IMR-90 (cell line): ENCODE measurements around the gene BDKRB1. TPM values are rescaled to one million over a fixed set of nuclear protein-coding genes. Genes with fewer than 3 reads are reported as not detected.

Source experiments
- ATAC-seq: fragments of 200-7000 bp; cut with Tn5 transposase; 2 replicates; pipeline ENCODE4 v1.9.1; 2020; ENCODE audit warnings: low read depth, mild to moderate bottlenecking, moderate library complexity
- BruUV-seq: library from RNA; stranded (reverse); fragments of 400-500 nt; replicated peaks from 2 replicates; lab custom pipeline; 2021; lab: Mats Ljungman, UMichigan
- CTCF ChIA-PET: fragments of 300-600 bp; formaldehyde crosslinking; extraction: SDS; loops from one replicate; lab custom pipeline; 2021; ENCODE audit warnings: antibody characterized with exemption; lab: Yijun Ruan, JAX
- POLR2A ChIA-PET: fragments of 300-600 bp; sonication (Branson Sonifier 250); formaldehyde crosslinking; loops from one replicate; lab custom pipeline; 2022; ENCODE audit warnings: antibody characterized with exemption; ENCODE audit not compliant: unreplicated experiment; lab: Charles Lee
- DNase-seq: peaks from one replicate; pipeline ENCODE4 v3.0.0; 2013
- H2AFZ ChIP-seq: replicated peaks from 2 replicates; pipeline ENCODE3; 2013; ENCODE audit warnings: low read length, mild to moderate bottlenecking; ENCODE audit not compliant: poor library complexity
- H2AK5ac ChIP-seq: 2 replicates; pipeline ENCODE4 v1.6.1; 2013; ENCODE audit warnings: low read depth, low read length, inconsistent platforms
- H2AK9ac ChIP-seq: replicated peaks from 2 replicates; pipeline ENCODE3; 2013; ENCODE audit warnings: mild to moderate bottlenecking, low read depth, low read length, moderate library complexity; ENCODE audit not compliant: poor library complexity
- H2BK120ac ChIP-seq: 2 replicates; pipeline ENCODE4 v1.6.1; 2013; ENCODE audit warnings: low read depth, low read length, inconsistent platforms
- H2BK15ac ChIP-seq: 3 replicates; pipeline ENCODE4 v1.6.1; 2013; ENCODE audit warnings: low read depth, low read length, inconsistent platforms
- H2BK20ac ChIP-seq: 2 replicates; pipeline ENCODE4 v1.6.1; 2013; ENCODE audit warnings: low read depth, mild to moderate bottlenecking, inconsistent platforms, low read length, moderate library complexity
- H2BK5ac ChIP-seq: 2 replicates; pipeline ENCODE4 v1.6.1; 2013; ENCODE audit warnings: mild to moderate bottlenecking, low read depth, low read length, inconsistent platforms; ENCODE audit not compliant: poor library complexity, severe bottlenecking
- H3K14ac ChIP-seq: replicated peaks from 2 replicates; pipeline ENCODE4 v1.6.1; 2013; ENCODE audit warnings: low read depth, low read length, inconsistent platforms
- H3K18ac ChIP-seq: 2 replicates; pipeline ENCODE4 v1.6.1; 2013; ENCODE audit warnings: low read depth, low read length, control low read depth
- H3K23ac ChIP-seq: 2 replicates; pipeline ENCODE4 v1.6.1; 2013; ENCODE audit warnings: low read depth, low read length, inconsistent platforms
- H3K27ac ChIP-seq: 2 replicates; pipeline ENCODE4 v1.5.1; 2013; ENCODE audit warnings: mild to moderate bottlenecking, control low read depth, low read length; ENCODE audit not compliant: insufficient read depth
- H3K27me3 ChIP-seq: 2 replicates; pipeline ENCODE4 v1.6.1; 2013; ENCODE audit warnings: low read length; ENCODE audit not compliant: control insufficient read depth, insufficient read depth
- H3K36me3 ChIP-seq: 2 replicates; pipeline ENCODE4 v1.6.1; 2013; ENCODE audit warnings: low read length, mixed read lengths; ENCODE audit not compliant: control insufficient read depth, insufficient read depth
- H3K4ac ChIP-seq: 2 replicates; pipeline ENCODE4 v1.6.1; 2013; ENCODE audit warnings: low read depth, low read length, inconsistent platforms
- H3K4me1 ChIP-seq: 2 replicates; pipeline ENCODE4 v1.6.1; 2013; ENCODE audit warnings: low read length, mixed read lengths; ENCODE audit not compliant: control insufficient read depth, insufficient read depth
- H3K4me2 ChIP-seq: 2 replicates; pipeline ENCODE4 v1.6.1; 2013; ENCODE audit warnings: low read depth, mild to moderate bottlenecking, control low read depth, low read length, moderate library complexity
- H3K4me3 ChIP-seq: 2 replicates; pipeline ENCODE4 v1.5.1; 2013; ENCODE audit warnings: low read depth, mild to moderate bottlenecking, control low read depth, low read length, moderate library complexity; ENCODE audit not compliant: insufficient read depth
- H3K56ac ChIP-seq: 2 replicates; pipeline ENCODE4 v1.6.1; 2013; ENCODE audit warnings: low read length, inconsistent platforms; ENCODE audit not compliant: insufficient read depth; ENCODE audit errors: extremely low read depth
- H3K79me1 ChIP-seq, 2 experiments: 2 replicates each; pipeline ENCODE4 v1.6.1; 2013; ENCODE audit warnings: low read length in 2 of 2, inconsistent platforms in 1 of 2, low read depth in 1 of 2
- H3K9ac ChIP-seq: 2 replicates; pipeline ENCODE4 v1.6.1; 2013; ENCODE audit warnings: low read depth, low read length, control low read depth
- H3K9me1 ChIP-seq: 2 replicates; pipeline ENCODE4 v1.6.1; 2013; ENCODE audit warnings: low read length, inconsistent platforms; ENCODE audit not compliant: insufficient read depth
- H3K9me3 ChIP-seq: 2 replicates; pipeline ENCODE4 v1.6.1; 2013; ENCODE audit warnings: low read length; ENCODE audit not compliant: control insufficient read depth, insufficient read depth
- H4K20me1 ChIP-seq: 2 replicates; pipeline ENCODE4 v1.6.1; 2013; ENCODE audit warnings: low read length, inconsistent platforms; ENCODE audit not compliant: insufficient read depth
- H4K5ac ChIP-seq: 2 replicates; pipeline ENCODE4 v1.6.1; 2013; ENCODE audit warnings: mild to moderate bottlenecking, low read depth, low read length, control low read depth
- H4K8ac ChIP-seq, 2 experiments: 2 replicates each; pipeline ENCODE4 v1.6.1; 2013; ENCODE audit warnings: low read depth in 2 of 2, low read length in 2 of 2, control low read depth in 1 of 2, inconsistent platforms in 1 of 2
- H4K91ac ChIP-seq: 2 replicates; pipeline ENCODE4 v1.6.1; 2013; ENCODE audit warnings: low read depth, low read length, inconsistent platforms; ENCODE audit not compliant: insufficient read depth
- BHLHE40 ChIP-seq: fragments of 150-350 bp; IDR thresholded peaks from 2 replicates; pipeline ENCODE4 v1.6.1; 2016; ENCODE audit warnings: mild to moderate bottlenecking, low read depth, low read length
- CHD1 ChIP-seq: IDR thresholded peaks from 2 replicates; pipeline ENCODE4 v1.6.1; 2012; ENCODE audit warnings: low read depth, low read length, improper control_type of control experiment
- CTCF ChIP-seq: conservative IDR thresholded peaks from 2 replicates; pipeline ENCODE4 v1.5.1; 2012; ENCODE audit warnings: mild to moderate bottlenecking, low read depth, low read length, improper control_type of control experiment
- ELK1 ChIP-seq: fragments of 150-350 bp; IDR thresholded peaks from 2 replicates; pipeline ENCODE4 v1.6.1; 2016; ENCODE audit warnings: low read depth, mild to moderate bottlenecking, low read length, moderate library complexity, borderline replicate concordance
- FOS ChIP-seq: fragments of 150-350 bp; IDR thresholded peaks from 2 replicates; pipeline ENCODE4 v1.6.1; 2016; ENCODE audit warnings: low read depth, low read length
- MAFK ChIP-seq: IDR thresholded peaks from 2 replicates; pipeline ENCODE4 v1.6.1; 2012; ENCODE audit warnings: low read depth, low read length, improper control_type of control experiment
- MAZ ChIP-seq: IDR thresholded peaks from 2 replicates; pipeline ENCODE4 v1.6.1; 2012; ENCODE audit warnings: low read depth, mild to moderate bottlenecking, low read length, improper control_type of control experiment, moderate library complexity, borderline replicate concordance
- POLR2A ChIP-seq: IDR thresholded peaks from 2 replicates; pipeline ENCODE4 v1.6.1; 2012; ENCODE audit warnings: mild to moderate bottlenecking, low read depth, low read length
- RAD21 ChIP-seq: IDR thresholded peaks from 2 replicates; pipeline ENCODE4 v1.6.1; 2012; ENCODE audit warnings: low read length, improper control_type of control experiment
- RCOR1 ChIP-seq: IDR thresholded peaks from 2 replicates; pipeline ENCODE4 v1.6.1; 2012; ENCODE audit warnings: mild to moderate bottlenecking, low read length, improper control_type of control experiment; ENCODE audit not compliant: insufficient replicate concordance
- RFX5 ChIP-seq: IDR thresholded peaks from 2 replicates; pipeline ENCODE4 v1.8.0; 2012; ENCODE audit warnings: low read depth, mild to moderate bottlenecking, low read length, moderate library complexity
- SMC3 ChIP-seq: fragments of 150-350 bp; IDR thresholded peaks from 2 replicates; pipeline ENCODE4 v1.6.1; 2016; ENCODE audit warnings: low read depth, mild to moderate bottlenecking, antibody characterized with exemption, low read length, moderate library complexity
- WGBS, 2 experiments: methylation state at CpG; one replicate each; pipeline versions ENCODE4 v1.1.5 to v1.1.7; 2013; ENCODE audit warnings: missing lambda C conversion rate in 2 of 2; ENCODE audit not compliant: insufficient read length in 1 of 2; ENCODE audit errors: extremely low coverage in 2 of 2; 5-methylcytosine and 5-hydroxymethylcytosine counted together
- dilution Hi-C: fragments of 300-500 bp; cut with HindIII; formaldehyde crosslinking; loops from one replicate; pipeline ENCODE4 v1.14.3; 2018; ENCODE audit warnings: low sequenced_read_pairs; ENCODE audit not compliant: unreplicated experiment
- in situ Hi-C: fragments of 300-500 bp; cut with MboI; formaldehyde crosslinking; loops from 3 replicates; pipeline ENCODE4 v1.14.3; 2019; ENCODE audit warnings: low sequenced_read_pairs, inconsistent platforms, mixed read lengths
- intact Hi-C: fragments of 100-400 bp; cut with micrococcal nuclease; formaldehyde crosslinking; loops from 2 replicates; pipeline ENCODE4 v1.10.0; 2022
- polyA plus RNA-seq, 3 experiments: library from polyadenylated mRNA; depleted of rRNA; stranded (reverse); fragments of >200 nt; gene quantifications; 2 replicates each; pipeline ENCODE4 v1.2.3, GENCODE V29; 2012; ENCODE audit warnings: low replicate concordance in 1 of 3
- total RNA-seq: library from RNA; depleted of rRNA; stranded (reverse); fragments of >200 nt; gene quantifications from 2 replicates; pipeline ENCODE4 v1.2.3, GENCODE V29; 2012

BDKRB1 gene
- total and polyA plus RNA-seq, 2 of the 4 experiments (the other 2 are of a cell fraction): 56.5 to 130 TPM

- H4K8ac ChIP-seq: no peak overlapping the region
- no peaks in the 10 kb centered on the region for H4K20me1 ChIP-seq
- ChIA-PET POLR2A (no interaction called here), CTCF (no interaction called here)
- no peaks in the 10 kb centered on the region for H3K9me3 ChIP-seq
- dilution Hi-C loops (no loop called here), in situ Hi-C loops (no loop called here), intact Hi-C loops (no loop called here)
- H3K9me1 ChIP-seq: no peaks in the 10 kb centered on the region
- no peak overlapping the region for H3K4me2 ChIP-seq
- H3K14ac ChIP-seq: no peak overlapping the region
- DNase-seq (no peak), ATAC-seq (no peak)
- no peak overlapping the region for H2BK120ac ChIP-seq
- H3K79me1 ChIP-seq: no peaks in the 10 kb centered on the region
- no peak overlapping the region for H3K4ac ChIP-seq
- H2AFZ ChIP-seq: no peak overlapping the region
- H3K27me3 ChIP-seq: no peaks in the 10 kb centered on the region
- BruUV-seq: no TSS peak
- no peak overlapping the region for H2BK15ac ChIP-seq
- no peak overlapping the region for H2BK20ac ChIP-seq
- H3K56ac ChIP-seq: no peak overlapping the region
- H2AK5ac ChIP-seq: no peak overlapping the region
- H3K27ac ChIP-seq: no peak overlapping the region
- H3K4me1 ChIP-seq: no peaks in the 10 kb centered on the region
- H3K23ac ChIP-seq: no peak overlapping the region
- no peak overlapping the region for H2AK9ac ChIP-seq
- H3K18ac ChIP-seq: no peak overlapping the region
- H4K5ac ChIP-seq: no peak overlapping the region
- peaks cover 21% of the 10 kb centered on the region for H3K36me3 ChIP-seq
- no peak overlapping the region for H4K91ac ChIP-seq
- no peak overlapping the region for H3K4me3 ChIP-seq
- 93% methylated on average over 3 of the region's 6 CpGs; no CpG with 5 or more reads in 1 of the 2 experiments for whole genome bisulfite sequencing, 2 experiments
- TF ChIP-seq MAFK: no peak
- no peak for TF ChIP-seq MAZ
- TF ChIP-seq CTCF: no peak
- no peak for TF ChIP-seq RFX5
- TF ChIP-seq POLR2A: no peak
- TF ChIP-seq CHD1: no peak
- TF ChIP-seq ELK1: no peak
- no peak for TF ChIP-seq RAD21
- no peak for TF ChIP-seq RCOR1
- TF ChIP-seq SMC3: no peak
- no peak for TF ChIP-seq BHLHE40
- TF ChIP-seq FOS: no peak
- no peak overlapping the region for H3K9ac ChIP-seq
- H2BK5ac ChIP-seq: no peak overlapping the region
These were observed 54.9 kb downstream of the BDKRB1 start for GRCh38 chr14:96310906-96311305.
